Gastrocnemius medialis (tissue), 4 donors: ENCODE measurements around the gene TRIM4.
"Not testable (repeated sequence)": the region's sequence is repeated elsewhere in the genome, so short reads cannot be mapped to it uniquely, and the experiment has no call there.

Experiments used
- CTCF ChIP-seq, 5 experiments: fragments of 450-650 bp in 3 of 5; fragments of 200-600 bp in 2 of 5; sonication (generic) in 2 of 5; IDR thresholded peaks in 4 of 5; conservative IDR thresholded peaks in 1 of 5; 1 replicate in 4 of 5; 2 replicates in 1 of 5; pipeline ENCODE4 v1.5.1; 2016 to 2019; ENCODE audit warnings: antibody characterized with exemption in 5 of 5, mild to moderate bottlenecking in 3 of 5, moderate library complexity in 3 of 5
- POLR2A ChIP-seq, 2 donors: fragments of 450-650 bp; IDR thresholded peaks; one replicate each; pipeline ENCODE4 v1.6.1; 2017; ENCODE audit warnings: antibody characterized with exemption in 2 of 2, mild to moderate bottlenecking in 2 of 2, moderate library complexity in 2 of 2

- TF ChIP-seq CTCF (IDR thresholded peaks at IDR 0.05 in 4 of 5, conservative IDR thresholded peaks at IDR 0.05 in 1 of 5); POLR2A (IDR thresholded peaks at IDR 0.05): not testable (repeated sequence)
These were observed 35.3 kb upstream of the TRIM4 start for GRCh38 chr7:99954643-99955042.
